SU-DHL-6 (cell line): Measurements from ENCODE around the gene NOSIP.

Source experiments
- EZH2phosphoT487 ChIP-seq: fragments of 200-600 bp; sonication (generic), shearing (Covaris generic); conservative IDR thresholded peaks from 2 replicates; pipeline ENCODE4 v1.6.1; 2018; ENCODE audit warnings: mild to moderate bottlenecking, antibody characterized with exemption, low read length, moderate library complexity, mixed read lengths
- TF ChIP-seq, protein P1 (sequence below): fragments of 200-600 bp; sonication (generic); IDR thresholded peaks from one replicate; pipeline ENCODE4 v1.5.1; 2017; ENCODE audit warnings: antibody characterized with exemption, mild to moderate bottlenecking, low read length, moderate library complexity; ENCODE audit not compliant: insufficient read depth, poor library complexity, severe bottlenecking

DNA sequence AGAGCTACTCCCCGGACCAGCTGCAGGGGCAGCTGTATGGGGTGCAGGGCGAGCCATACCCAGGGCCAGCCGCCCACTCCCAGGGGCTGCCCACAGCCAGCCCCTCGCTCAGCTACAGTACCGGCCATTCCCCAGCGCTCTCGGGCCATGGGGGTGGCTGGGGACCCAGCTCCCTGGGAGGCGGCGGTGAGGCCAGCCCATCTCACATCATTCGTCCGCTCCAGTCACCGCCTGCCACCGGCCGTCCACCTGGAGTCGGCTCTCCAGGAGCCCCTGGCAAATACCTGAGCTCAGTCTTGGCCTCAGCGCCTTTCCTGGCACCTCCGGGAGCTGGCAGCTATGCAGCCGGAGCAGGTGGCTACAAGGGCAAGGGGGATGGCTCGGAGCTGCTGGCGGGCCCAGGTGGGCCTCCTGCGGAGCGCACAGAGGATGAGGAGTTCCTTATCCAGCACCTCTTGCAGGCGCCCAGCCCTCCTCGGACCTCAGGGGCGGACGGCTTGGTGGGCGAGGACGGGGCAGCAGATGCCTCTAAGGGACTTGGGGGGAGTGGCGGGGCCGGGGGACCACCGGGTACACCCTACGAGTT lies 15.6 kb upstream of the NOSIP start:
- TF ChIP-seq, protein P1, sequence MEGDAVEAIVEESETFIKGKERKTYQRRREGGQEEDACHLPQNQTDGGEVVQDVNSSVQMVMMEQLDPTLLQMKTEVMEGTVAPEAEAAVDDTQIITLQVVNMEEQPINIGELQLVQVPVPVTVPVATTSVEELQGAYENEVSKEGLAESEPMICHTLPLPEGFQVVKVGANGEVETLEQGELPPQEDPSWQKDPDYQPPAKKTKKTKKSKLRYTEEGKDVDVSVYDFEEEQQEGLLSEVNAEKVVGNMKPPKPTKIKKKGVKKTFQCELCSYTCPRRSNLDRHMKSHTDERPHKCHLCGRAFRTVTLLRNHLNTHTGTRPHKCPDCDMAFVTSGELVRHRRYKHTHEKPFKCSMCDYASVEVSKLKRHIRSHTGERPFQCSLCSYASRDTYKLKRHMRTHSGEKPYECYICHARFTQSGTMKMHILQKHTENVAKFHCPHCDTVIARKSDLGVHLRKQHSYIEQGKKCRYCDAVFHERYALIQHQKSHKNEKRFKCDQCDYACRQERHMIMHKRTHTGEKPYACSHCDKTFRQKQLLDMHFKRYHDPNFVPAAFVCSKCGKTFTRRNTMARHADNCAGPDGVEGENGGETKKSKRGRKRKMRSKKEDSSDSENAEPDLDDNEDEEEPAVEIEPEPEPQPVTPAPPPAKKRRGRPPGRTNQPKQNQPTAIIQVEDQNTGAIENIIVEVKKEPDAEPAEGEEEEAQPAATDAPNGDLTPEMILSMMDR = no peak
- TF ChIP-seq EZH2phosphoT487 = no peak
